Fibroblast of lung (primary cell): ENCODE data around the gene LDHD. TPM values are rescaled to one million over a fixed set of nuclear protein-coding genes. Genes with fewer than 3 reads are reported as not detected.

Source experiments
- DNase-seq, 2 donors: peaks; one replicate each; pipeline versions ENCODE4 v3.0.0 to v3.0.0-alpha.2; 2010; ENCODE audit warnings: low read depth in 2 of 2
- H2AFZ ChIP-seq: 2 replicates; pipeline ENCODE4 v1.5.1; 2012; ENCODE audit warnings: low read length, control low read depth, inconsistent platforms
- H3K27ac ChIP-seq: 2 replicates; pipeline ENCODE4 v1.5.1; 2011; ENCODE audit warnings: low read length, control low read depth; ENCODE audit not compliant: insufficient read depth
- H3K27me3 ChIP-seq: 2 replicates; pipeline ENCODE4 v1.5.1; 2011; ENCODE audit warnings: mild to moderate bottlenecking, low read length; ENCODE audit not compliant: control insufficient read depth, insufficient read depth
- H3K36me3 ChIP-seq: 2 replicates; pipeline ENCODE4 v1.5.1; 2011; ENCODE audit warnings: low read length; ENCODE audit not compliant: control insufficient read depth, insufficient read depth
- H3K4me1 ChIP-seq: 2 replicates; pipeline ENCODE4 v1.5.1; 2011; ENCODE audit warnings: low read length; ENCODE audit not compliant: control insufficient read depth, insufficient read depth; ENCODE audit errors: extremely low read depth
- H3K4me2 ChIP-seq: 2 replicates; pipeline ENCODE4 v1.5.1; 2011; ENCODE audit warnings: low read length, control low read depth; ENCODE audit not compliant: insufficient read depth; ENCODE audit errors: extremely low read depth
- H3K4me3 ChIP-seq, 4 experiments: fragments of 200-600 bp in 1 of 4; sonication (generic) in 1 of 4; replicated peaks in 1 of 4; 2 replicates each; pipeline ENCODE4 v1.5.1; 2011 to 2016; ENCODE audit warnings: low read length in 4 of 4, low read depth in 3 of 4, mild to moderate bottlenecking in 3 of 4, control low read depth in 2 of 4, inconsistent platforms in 1 of 4, mixed read lengths in 1 of 4; ENCODE audit not compliant: insufficient read depth in 1 of 4; ENCODE audit errors: control extremely low read depth in 1 of 4
- H3K79me2 ChIP-seq: 2 replicates; pipeline ENCODE4 v1.5.1; 2012; ENCODE audit warnings: mild to moderate bottlenecking, low read length, inconsistent platforms; ENCODE audit not compliant: control insufficient read depth, insufficient read depth
- H3K9ac ChIP-seq: 2 replicates; pipeline ENCODE4 v1.5.1; 2011; ENCODE audit warnings: mild to moderate bottlenecking, low read length, control low read depth; ENCODE audit not compliant: insufficient read depth
- H3K9me3 ChIP-seq: 2 replicates; pipeline ENCODE4 v1.5.1; 2012; ENCODE audit warnings: low read depth, low read length; ENCODE audit not compliant: control insufficient read depth, insufficient read depth
- H4K20me1 ChIP-seq: 2 replicates; pipeline ENCODE4 v1.5.1; 2011; ENCODE audit warnings: low read length; ENCODE audit not compliant: control insufficient read depth, insufficient read depth; ENCODE audit errors: extremely low read depth
- EZH2 ChIP-seq: IDR thresholded peaks from 2 replicates; pipeline ENCODE4 v1.5.1; 2012; ENCODE audit warnings: low read length, control low read depth, mild to moderate bottlenecking; ENCODE audit errors: missing control alignments
- polyA plus RNA-seq, 2 donors: library from polyadenylated mRNA; depleted of rRNA in 1 of 2; stranded (reverse) in 1 of 2; unstranded in 1 of 2; fragments of >200 nt; gene quantifications; 2 replicates each; pipeline ENCODE4 v1.2.1, GENCODE V29; 2011 to 2012; ENCODE audit warnings: missing spikeins in 1 of 2
- total RNA-seq: library from RNA; depleted of rRNA; stranded (reverse); fragments of >200 nt; gene quantifications from 2 replicates; pipeline ENCODE4 v1.2.1, GENCODE V29; 2014
- TF ChIP-seq, protein P1 (sequence below), 2 donors: IDR thresholded peaks in 1 of 2; conservative IDR thresholded peaks in 1 of 2; 1 replicate in 1 of 2; 2 replicates in 1 of 2; pipeline ENCODE4 v1.5.1; 2011 to 2012; ENCODE audit warnings: low read length in 2 of 2, control low read depth in 1 of 2, inconsistent platforms in 1 of 2, low read depth in 1 of 2, mild to moderate bottlenecking in 1 of 2

The LDHD gene
- total and polyA plus RNA-seq, 2 donors (not counting 1 experiment from before 2014, with no cell fraction given), result 0.52 to 4.5 TPM

DNA sequence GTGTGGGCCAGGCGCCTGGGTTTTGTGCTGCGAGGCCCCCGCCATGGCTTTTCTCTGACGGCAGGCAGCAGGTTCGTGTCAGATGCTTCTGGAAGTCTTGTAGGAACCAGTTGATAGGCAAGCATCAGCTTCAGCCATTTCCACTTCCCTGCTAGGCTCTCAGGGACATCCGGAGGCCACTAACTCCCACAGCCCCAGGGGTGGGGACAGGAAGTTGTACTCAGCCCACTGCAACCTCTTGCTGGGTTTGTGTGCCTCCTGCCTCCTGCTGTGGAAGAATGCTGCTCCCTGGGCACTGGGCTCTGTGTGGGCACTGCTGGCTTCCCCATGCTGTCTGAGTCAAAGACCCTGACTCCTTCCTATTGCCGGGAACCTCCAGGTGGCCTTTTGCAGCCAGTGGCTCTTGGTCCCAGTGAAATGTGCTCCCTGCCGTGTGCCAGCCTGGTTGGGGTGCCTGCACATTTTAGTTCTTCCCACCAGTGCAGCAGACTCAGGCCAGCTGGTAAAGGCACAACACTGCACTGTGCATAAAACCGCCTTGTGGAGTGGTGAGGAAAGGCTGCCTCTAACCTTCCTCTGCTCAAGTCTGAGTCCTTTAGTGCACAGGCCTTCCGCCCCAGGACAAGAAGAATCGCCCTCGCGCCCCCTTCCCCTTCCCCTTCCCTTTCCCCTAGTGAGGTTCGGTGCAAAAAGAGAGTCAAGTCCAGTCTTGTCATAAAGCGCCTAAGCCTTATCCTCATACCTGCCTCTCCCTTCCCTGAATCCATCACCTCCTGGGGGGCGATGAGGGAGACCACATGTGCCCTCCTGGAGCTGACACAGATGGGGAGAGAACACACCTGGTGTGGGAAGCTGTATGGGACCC, 16.6 kb downstream of the LDHD start:
- H3K4me2 ChIP-seq, result no peak overlapping the region
- no peak overlapping the region for H3K27ac ChIP-seq
- H4K20me1 ChIP-seq, result no peaks in the 10 kb centered on the region
- H3K4me1 ChIP-seq, result peaks cover 2% of the 10 kb centered on the region
- TF ChIP-seq EZH2, result no peak
- TF ChIP-seq, protein P1, sequence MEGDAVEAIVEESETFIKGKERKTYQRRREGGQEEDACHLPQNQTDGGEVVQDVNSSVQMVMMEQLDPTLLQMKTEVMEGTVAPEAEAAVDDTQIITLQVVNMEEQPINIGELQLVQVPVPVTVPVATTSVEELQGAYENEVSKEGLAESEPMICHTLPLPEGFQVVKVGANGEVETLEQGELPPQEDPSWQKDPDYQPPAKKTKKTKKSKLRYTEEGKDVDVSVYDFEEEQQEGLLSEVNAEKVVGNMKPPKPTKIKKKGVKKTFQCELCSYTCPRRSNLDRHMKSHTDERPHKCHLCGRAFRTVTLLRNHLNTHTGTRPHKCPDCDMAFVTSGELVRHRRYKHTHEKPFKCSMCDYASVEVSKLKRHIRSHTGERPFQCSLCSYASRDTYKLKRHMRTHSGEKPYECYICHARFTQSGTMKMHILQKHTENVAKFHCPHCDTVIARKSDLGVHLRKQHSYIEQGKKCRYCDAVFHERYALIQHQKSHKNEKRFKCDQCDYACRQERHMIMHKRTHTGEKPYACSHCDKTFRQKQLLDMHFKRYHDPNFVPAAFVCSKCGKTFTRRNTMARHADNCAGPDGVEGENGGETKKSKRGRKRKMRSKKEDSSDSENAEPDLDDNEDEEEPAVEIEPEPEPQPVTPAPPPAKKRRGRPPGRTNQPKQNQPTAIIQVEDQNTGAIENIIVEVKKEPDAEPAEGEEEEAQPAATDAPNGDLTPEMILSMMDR (conservative IDR thresholded peaks at IDR 0.05 in 1 of 2, IDR thresholded peaks at IDR 0.05 in 1 of 2; ENCODE audit: low read depth in 1 of 2, low read length in 2 of 2), result no peak
- H3K4me3 ChIP-seq, result no peak overlapping the region
- H3K9me3 ChIP-seq, result no peaks in the 10 kb centered on the region
- no peak overlapping the region for H3K9ac ChIP-seq
- no peak overlapping the region for H2AFZ ChIP-seq
- no peak for DNase-seq
- H3K36me3 ChIP-seq, result no peaks in the 10 kb centered on the region
- H3K27me3 ChIP-seq, result no peaks in the 10 kb centered on the region
- H3K79me2 ChIP-seq, result no peaks in the 10 kb centered on the region

- DNase-seq, result no peak
- no peak overlapping the region for H3K4me3 ChIP-seq
- no peak overlapping the region for H3K4me2 ChIP-seq
- TF ChIP-seq, protein P1 (conservative IDR thresholded peaks at IDR 0.05 in 1 of 2, IDR thresholded peaks at IDR 0.05 in 1 of 2; ENCODE audit: low read depth in 1 of 2, low read length in 2 of 2), result no peak
- no peak for TF ChIP-seq EZH2
- H3K36me3 ChIP-seq, result no peaks in the 10 kb centered on the region
- no peaks in the 10 kb centered on the region for H3K79me2 ChIP-seq
- H3K4me1 ChIP-seq, result peaks cover 2% of the 10 kb centered on the region
- no peaks in the 10 kb centered on the region for H4K20me1 ChIP-seq
- no peak overlapping the region for H2AFZ ChIP-seq
- H3K27ac ChIP-seq, result no peak overlapping the region
- no peaks in the 10 kb centered on the region for H3K27me3 ChIP-seq
- H3K9ac ChIP-seq, result no peak overlapping the region
- H3K9me3 ChIP-seq, result no peaks in the 10 kb centered on the region
These were observed 17.4 kb downstream of the LDHD start for GRCh38 chr16:75099075-75099667.
